Neural progenitor cell (in vitro differentiated cells): Measurements from ENCODE around the gene MTX2. TPM values are rescaled to one million over a fixed set of nuclear protein-coding genes. Genes with fewer than 3 reads are reported as not detected.

ENCODE experiments used
- DNase-seq: peaks from one replicate; pipeline ENCODE4 v3.0.0-alpha.2; 2016; ENCODE audit warnings: low spot score
- H2AFZ ChIP-seq: fragments of 200-600 bp; sonication (generic); replicated peaks from 2 replicates; pipeline ENCODE4 v1.6.1; 2016; ENCODE audit warnings: antibody characterized with exemption
- H3F3A ChIP-seq: fragments of 200-600 bp; sonication (generic); 2 replicates; pipeline ENCODE4 v1.6.1; 2016; ENCODE audit warnings: antibody characterized with exemption, low read depth
- H3K27ac ChIP-seq: fragments of 200-600 bp; sonication (generic); 2 replicates; pipeline ENCODE4 v1.5.1; 2016; ENCODE audit warnings: mild to moderate bottlenecking
- H3K27me3 ChIP-seq: fragments of 200-600 bp; sonication (generic); 2 replicates; pipeline ENCODE4 v1.6.1; 2016; ENCODE audit warnings: mild to moderate bottlenecking, moderate library complexity
- H3K36me3 ChIP-seq: fragments of 200-600 bp; sonication (generic); 2 replicates; pipeline ENCODE4 v1.5.1; 2016
- H3K4me1 ChIP-seq: fragments of 200-600 bp; sonication (generic); 2 replicates; pipeline ENCODE4 v1.6.1; 2016; ENCODE audit warnings: mixed run types
- H3K4me2 ChIP-seq: fragments of 200-600 bp; sonication (generic); 2 replicates; pipeline ENCODE4 v1.6.1; 2016
- H3K4me3 ChIP-seq: fragments of 200-600 bp; sonication (generic); 2 replicates; pipeline ENCODE4 v1.5.1; 2016
- H3K79me2 ChIP-seq: fragments of 200-600 bp; sonication (generic); 2 replicates; pipeline ENCODE4 v1.6.1; 2016; ENCODE audit warnings: low read depth
- H3K9ac ChIP-seq: fragments of 200-600 bp; sonication (generic); 2 replicates; pipeline ENCODE4 v1.6.1; 2016
- H3K9me3 ChIP-seq: fragments of 200-600 bp; sonication (generic); 2 replicates; pipeline ENCODE4 v1.5.1; 2016; ENCODE audit warnings: low read depth
- H4K20me1 ChIP-seq: fragments of 200-600 bp; sonication (generic); 2 replicates; pipeline ENCODE4 v1.6.1; 2016; ENCODE audit warnings: low read depth
- H3K27ac Mint-ChIP-seq: 3 replicates; pipeline ENCODE4 v1.8.0; 2021; ENCODE audit warnings: mixed read lengths
- H3K27me3 Mint-ChIP-seq: 2 replicates; pipeline ENCODE4 v1.8.0; 2022; ENCODE audit warnings: low read depth, mild to moderate bottlenecking, inconsistent platforms, moderate library complexity, mixed read lengths; ENCODE audit not compliant: insufficient read depth
- H3K36me3 Mint-ChIP-seq: 3 replicates; pipeline ENCODE4 v1.8.0; 2021; ENCODE audit warnings: mixed read lengths
- H3K4me1 Mint-ChIP-seq: 3 replicates; pipeline ENCODE4 v1.8.0; 2021; ENCODE audit warnings: mixed read lengths
- H3K4me3 Mint-ChIP-seq: 3 replicates; pipeline ENCODE4 v1.8.0; 2021; ENCODE audit warnings: mild to moderate bottlenecking, moderate library complexity, mixed read lengths
- H3K9me3 Mint-ChIP-seq: 3 replicates; pipeline ENCODE4 v1.8.0; 2020; ENCODE audit warnings: mixed read lengths
- EZH2 ChIP-seq: fragments of 200-600 bp; sonication (generic); IDR thresholded peaks from 2 replicates; pipeline ENCODE4 v1.6.1; 2017; ENCODE audit warnings: antibody characterized with exemption, mild to moderate bottlenecking, moderate library complexity
- EZH2phosphoT487 ChIP-seq: fragments of 200-600 bp; sonication (generic); IDR thresholded peaks from 2 replicates; pipeline ENCODE4 v1.6.1; 2017; ENCODE audit warnings: antibody characterized with exemption
- total RNA-seq: library from RNA; depleted of rRNA; stranded (reverse); fragments of >200 nt; gene quantifications from 2 replicates; pipeline ENCODE4 v1.2.3, GENCODE V29; 2015; ENCODE audit warnings: low replicate concordance
- TF ChIP-seq, protein P1 (sequence below): fragments of 200-600 bp; sonication (generic); IDR thresholded peaks from 2 replicates; pipeline ENCODE4 v1.5.1; 2017; ENCODE audit warnings: antibody characterized with exemption, mild to moderate bottlenecking

The MTX2 gene
- total RNA-seq, 1 donor from 2014 or later: 39.2 TPM

GRCh38 chr2:176284461-176285049 is 15.3 kb downstream of the MTX2 start:
- H3K27ac Mint-ChIP-seq: no peak overlapping the region

DNA sequence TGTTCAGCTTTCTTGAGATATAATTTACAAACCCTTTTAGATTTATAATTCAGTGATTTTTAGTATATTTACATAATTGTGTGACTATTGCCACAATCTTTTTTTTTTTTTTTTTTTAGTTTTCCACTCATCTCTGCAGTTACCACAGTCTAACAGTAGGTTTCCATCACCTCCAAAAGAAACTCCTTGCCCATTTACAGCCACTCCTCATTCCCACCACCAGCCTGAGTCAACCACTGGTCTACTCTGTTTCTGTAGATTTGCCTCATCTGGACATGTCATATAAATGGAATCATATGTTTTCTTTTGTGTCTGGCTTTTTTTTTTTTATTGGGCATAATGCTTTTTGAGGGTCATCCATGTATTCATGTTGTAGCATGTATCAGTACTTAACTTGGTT is 16.1 kb downstream of the MTX2 start:
- Histone ChIP-seq H3K4me2 (no peak overlapping the region), H4K20me1 (peaks cover 38% of the 10 kb centered on the region), H3K27ac (no peak overlapping the region), H3K9me3 (no peaks in the 10 kb centered on the region), H3K9ac (no peak overlapping the region), H3K79me2 (peaks cover 92% of the 10 kb centered on the region), H3K4me1 (no peaks in the 10 kb centered on the region), H3K4me3 (no peak overlapping the region), H2AFZ (no peak overlapping the region), H3F3A (no peaks in the 10 kb centered on the region), H3K27me3 (no peaks in the 10 kb centered on the region), H3K36me3 (no peaks in the 10 kb centered on the region)
- no peak for TF ChIP-seq EZH2
- no peak for TF ChIP-seq EZH2phosphoT487
- TF ChIP-seq, protein P1, sequence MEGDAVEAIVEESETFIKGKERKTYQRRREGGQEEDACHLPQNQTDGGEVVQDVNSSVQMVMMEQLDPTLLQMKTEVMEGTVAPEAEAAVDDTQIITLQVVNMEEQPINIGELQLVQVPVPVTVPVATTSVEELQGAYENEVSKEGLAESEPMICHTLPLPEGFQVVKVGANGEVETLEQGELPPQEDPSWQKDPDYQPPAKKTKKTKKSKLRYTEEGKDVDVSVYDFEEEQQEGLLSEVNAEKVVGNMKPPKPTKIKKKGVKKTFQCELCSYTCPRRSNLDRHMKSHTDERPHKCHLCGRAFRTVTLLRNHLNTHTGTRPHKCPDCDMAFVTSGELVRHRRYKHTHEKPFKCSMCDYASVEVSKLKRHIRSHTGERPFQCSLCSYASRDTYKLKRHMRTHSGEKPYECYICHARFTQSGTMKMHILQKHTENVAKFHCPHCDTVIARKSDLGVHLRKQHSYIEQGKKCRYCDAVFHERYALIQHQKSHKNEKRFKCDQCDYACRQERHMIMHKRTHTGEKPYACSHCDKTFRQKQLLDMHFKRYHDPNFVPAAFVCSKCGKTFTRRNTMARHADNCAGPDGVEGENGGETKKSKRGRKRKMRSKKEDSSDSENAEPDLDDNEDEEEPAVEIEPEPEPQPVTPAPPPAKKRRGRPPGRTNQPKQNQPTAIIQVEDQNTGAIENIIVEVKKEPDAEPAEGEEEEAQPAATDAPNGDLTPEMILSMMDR: no peak
- Mint-ChIP-seq H3K4me3 (no peak overlapping the region), H3K4me1 (no peaks in the 10 kb centered on the region), H3K9me3 (no peaks in the 10 kb centered on the region), H3K36me3 (peaks cover 12% of the 10 kb centered on the region), H3K27ac (no peak overlapping the region), H3K27me3 (no peaks in the 10 kb centered on the region)
- no peak for DNase-seq

More at GRCh38 chr2:176284461-176285049, 15.3 kb downstream of the MTX2 start:
- Histone ChIP-seq H3K79me2 (peaks cover 92% of the 10 kb centered on the region), H3K4me1 (no peaks in the 10 kb centered on the region), H4K20me1 (peaks cover 31% of the 10 kb centered on the region), H2AFZ (no peak overlapping the region), H3K4me2 (no peak overlapping the region), H3K27me3 (no peaks in the 10 kb centered on the region), H3K9me3 (no peaks in the 10 kb centered on the region), H3F3A (no peaks in the 10 kb centered on the region), H3K9ac (no peak overlapping the region), H3K4me3 (no peak overlapping the region), H3K27ac (no peak overlapping the region), H3K36me3 (no peaks in the 10 kb centered on the region)
- no peaks in the 10 kb centered on the region for H3K27me3 Mint-ChIP-seq
- DNase-seq: no peak
- no peaks in the 10 kb centered on the region for H3K9me3 Mint-ChIP-seq
- no peaks in the 10 kb centered on the region for H3K4me1 Mint-ChIP-seq
- H3K36me3 Mint-ChIP-seq: peaks cover 12% of the 10 kb centered on the region
- TF ChIP-seq, protein P1: no peak
- TF ChIP-seq EZH2phosphoT487 (no peak), EZH2 (no peak)
- H3K4me3 Mint-ChIP-seq: no peak overlapping the region

GRCh38 chr2:176291335-176291734 is 22.1 kb downstream of the MTX2 start:
- Mint-ChIP-seq H3K27ac (no peak overlapping the region), H3K4me1 (no peaks in the 10 kb centered on the region), H3K9me3 (no peaks in the 10 kb centered on the region), H3K36me3 (peaks cover 5% of the 10 kb centered on the region), H3K4me3 (no peak overlapping the region), H3K27me3 (no peaks in the 10 kb centered on the region)
- Histone ChIP-seq H2AFZ (no peak overlapping the region), H3K4me2 (no peak overlapping the region), H3F3A (no peaks in the 10 kb centered on the region), H4K20me1 (peaks cover 64% of the 10 kb centered on the region), H3K4me1 (no peaks in the 10 kb centered on the region), H3K9ac (no peak overlapping the region), H3K27ac (no peak overlapping the region), H3K27me3 (no peaks in the 10 kb centered on the region), H3K36me3 (no peaks in the 10 kb centered on the region), H3K4me3 (no peak overlapping the region), H3K79me2 (peaks cover 81% of the 10 kb centered on the region), H3K9me3 (no peaks in the 10 kb centered on the region)
- TF ChIP-seq, protein P1: no peak
- TF ChIP-seq EZH2phosphoT487 (no peak), EZH2 (no peak)
- DNase-seq: no peak
